GM12864 (cell line): ENCODE data around the gene PLEKHM2.

Experiments
- DNase-seq: peaks from one replicate; pipeline ENCODE4 v3.0.0-alpha.2; 2011; ENCODE audit warnings: low read depth
- H3K4me3 ChIP-seq: 2 replicates; pipeline ENCODE4 v1.5.1; 2011; ENCODE audit warnings: mild to moderate bottlenecking, low read depth, low read length, control low read depth
- CTCF ChIP-seq: IDR thresholded peaks from 2 replicates; pipeline ENCODE4 v1.5.1; 2011; ENCODE audit warnings: low read depth, mild to moderate bottlenecking, moderate library complexity, low read length, control low read depth, inconsistent platforms; ENCODE audit errors: missing control alignments

The PLEKHM2 gene

GRCh38 chr1:15744122-15744679 lies 60.1 kb downstream of the PLEKHM2 start:
- no peak for TF ChIP-seq CTCF
- H3K4me3 ChIP-seq: no peak overlapping the region
- no peak for DNase-seq

GRCh38 chr1:15747378-15747777 lies 63.3 kb downstream of the PLEKHM2 start:
- TF ChIP-seq CTCF: no peak
- H3K4me3 ChIP-seq: no peak overlapping the region
- DNase-seq: no peak

- no peak for DNase-seq
- H3K4me3 ChIP-seq: no peak overlapping the region
- no peak for TF ChIP-seq CTCF
Observed at GRCh38 chr1:15748264-15748663, 64.1 kb downstream of the PLEKHM2 start.

- DNase-seq: no peak
- no peak overlapping the region for H3K4me3 ChIP-seq
- TF ChIP-seq CTCF: no peak
Observed at GRCh38 chr1:15748690-15749398, 64.7 kb downstream of the PLEKHM2 start.

- no peak for TF ChIP-seq CTCF
- no peak for DNase-seq
- no peak overlapping the region for H3K4me3 ChIP-seq
Observed at GRCh38 chr1:15749399-15750291, 65.5 kb downstream of the PLEKHM2 start.

GRCh38 chr1:15750924-15751323 lies 66.8 kb downstream of the PLEKHM2 start:
- no peak for DNase-seq
- TF ChIP-seq CTCF: no peak
- no peak overlapping the region for H3K4me3 ChIP-seq
